Measurements from ENCODE around the gene SMIM38.
A peak's percentile ranks its signal among the peaks of the same experiment; 100 is the strongest.

SMIM38 gene

DNA sequence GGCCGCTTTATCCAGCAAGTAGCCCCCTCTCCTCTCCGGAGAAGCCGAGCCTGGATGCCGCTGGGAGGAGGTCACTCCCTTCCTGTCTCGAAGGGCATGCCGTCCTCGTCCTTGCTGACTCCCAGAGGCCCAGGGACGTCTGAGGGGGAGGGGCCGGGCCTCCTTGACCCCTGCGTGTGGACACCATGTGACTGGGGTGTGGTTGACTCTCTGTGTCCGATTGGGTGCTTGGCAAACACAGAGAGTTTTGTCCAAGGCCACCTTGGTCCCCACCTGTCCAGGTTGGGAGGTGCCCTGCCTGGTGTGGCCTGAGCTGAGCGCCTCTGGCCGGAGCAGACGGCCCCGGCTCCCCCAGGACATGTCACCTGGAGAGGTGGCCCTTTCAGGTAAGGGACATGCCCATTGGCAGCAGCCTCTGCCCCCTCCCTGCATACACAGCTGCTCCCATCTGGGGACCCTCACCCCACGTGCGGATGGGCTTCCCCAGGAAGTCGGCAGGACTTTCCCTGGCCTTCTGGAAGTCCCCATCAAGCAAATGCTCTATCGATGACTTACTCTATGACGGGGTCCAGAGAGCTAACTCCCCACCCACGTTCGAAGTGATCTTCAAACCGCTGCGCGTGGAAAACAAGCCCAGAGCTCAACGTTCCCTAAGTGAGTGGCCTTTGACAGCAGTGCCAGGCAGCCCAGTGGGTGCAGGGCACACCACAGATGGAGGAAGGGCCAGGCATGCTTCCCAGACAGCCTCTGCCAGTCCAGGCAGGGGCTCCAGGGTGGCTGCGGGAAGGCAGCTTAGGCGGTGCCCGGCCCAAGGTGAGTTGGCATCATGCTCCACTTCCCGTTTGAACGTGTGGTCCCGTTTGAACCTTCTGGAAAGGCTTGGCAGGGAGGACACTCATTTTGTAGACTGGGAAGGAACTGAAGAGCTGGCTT, at the start of gene SMIM38:
SMIM38 (plus strand) TSS at position 634 of the 933 bp plus-strand sequence. CDS start 1,912 bp downstream, outside the sequence.
- no peak for DNase-seq

DNA sequence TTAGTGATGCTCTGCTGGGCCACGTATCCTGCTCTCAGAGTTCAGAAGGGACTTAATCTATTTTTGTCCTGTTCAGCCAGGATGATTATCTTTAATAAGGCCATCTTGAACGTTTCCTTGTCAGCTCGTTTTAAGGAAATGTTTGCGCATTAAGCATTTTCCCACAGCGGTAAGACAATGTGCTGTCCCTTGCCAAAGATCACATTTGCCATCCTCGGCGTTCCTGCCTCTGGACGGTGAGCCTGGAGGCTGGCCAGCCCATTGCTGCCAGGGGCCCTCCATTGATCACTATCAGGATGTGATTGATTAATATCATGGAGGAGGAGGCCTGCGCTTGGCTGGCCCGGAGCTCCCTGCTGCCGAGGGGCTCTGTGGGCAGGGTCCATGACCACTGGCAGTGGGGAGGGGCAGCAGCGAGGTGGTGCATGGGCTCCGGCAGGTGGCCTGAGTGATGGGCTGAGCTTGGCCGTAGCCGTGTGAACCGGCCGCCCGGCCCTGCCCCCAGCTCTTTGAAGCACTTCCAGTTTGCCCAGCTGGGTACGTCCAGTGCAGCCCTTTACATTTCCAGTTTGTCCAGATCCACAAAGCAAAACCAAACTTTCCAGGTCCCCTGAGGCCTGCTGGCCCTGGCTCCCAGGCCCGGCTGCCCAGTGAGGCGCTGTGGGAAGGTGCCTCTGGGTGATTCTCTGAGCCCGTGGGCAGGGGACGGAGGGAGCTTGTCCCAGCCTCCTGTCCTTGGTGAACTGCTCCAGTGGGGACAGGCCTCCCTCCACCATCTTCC, 49.5 kb upstream of the SMIM38 start:
- no peak for DNase-seq

DNA sequence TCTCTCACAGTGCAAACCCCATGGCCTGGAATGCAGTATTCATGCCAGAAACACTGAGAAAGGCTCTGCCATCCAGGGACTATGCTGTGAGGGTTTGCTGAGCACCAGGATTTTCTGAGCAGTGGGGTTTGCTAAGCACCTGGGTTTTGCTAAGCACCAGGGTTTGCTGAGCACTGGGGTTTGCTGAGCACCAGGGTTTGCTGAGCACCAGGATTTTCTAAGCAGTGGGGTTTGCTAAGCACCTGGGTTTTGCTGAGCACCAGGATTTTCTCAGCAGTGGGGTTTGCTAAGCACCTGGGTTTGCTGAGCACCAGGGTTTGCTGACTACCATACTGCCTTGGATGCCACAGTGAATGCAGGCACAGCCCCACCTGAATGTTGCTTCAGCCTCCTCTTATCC, 48.3 kb upstream of the SMIM38 start:
- no peak for DNase-seq

DNA sequence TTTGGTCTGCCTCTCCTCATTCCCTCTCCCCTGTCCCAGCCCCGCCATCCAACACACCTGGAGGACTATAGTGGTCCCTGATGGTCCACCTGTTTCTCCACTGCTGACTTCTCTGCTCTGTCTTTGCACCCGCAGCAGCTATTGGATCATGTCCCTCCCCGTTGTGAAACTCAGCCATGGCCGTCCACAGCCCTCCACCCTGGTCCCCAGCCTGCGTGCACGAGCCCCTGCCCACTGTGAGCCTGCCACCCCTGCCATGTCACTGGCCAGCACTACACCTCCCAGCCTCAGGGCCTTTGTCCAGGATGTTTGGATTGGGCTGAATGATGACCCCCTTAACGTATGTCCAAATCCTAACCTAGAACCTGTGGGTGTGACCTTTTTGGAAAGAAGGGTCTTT, 47.7 kb upstream of the SMIM38 start:
- DNase-seq: no peak

DNA sequence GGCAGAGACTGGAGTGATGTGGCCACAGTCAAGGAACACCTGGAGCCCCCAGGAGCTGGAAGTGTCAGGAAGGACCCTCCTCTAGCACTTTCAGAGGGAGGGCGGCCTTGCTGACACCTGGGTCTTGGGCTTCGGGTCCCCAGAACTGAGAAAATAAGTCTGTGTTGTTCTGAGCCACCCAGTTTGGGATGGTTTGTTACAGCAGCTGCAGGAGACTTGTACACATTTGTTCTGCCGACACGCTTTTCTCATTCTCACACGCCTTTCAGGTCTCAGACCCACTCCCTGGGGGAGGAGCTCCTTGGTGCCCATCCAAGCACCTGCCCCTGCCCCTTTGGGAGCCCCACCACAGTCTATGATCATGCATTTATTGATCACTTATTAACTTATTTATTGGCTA, 47.2 kb upstream of the SMIM38 start:
- DNase-seq: no peak

DNA sequence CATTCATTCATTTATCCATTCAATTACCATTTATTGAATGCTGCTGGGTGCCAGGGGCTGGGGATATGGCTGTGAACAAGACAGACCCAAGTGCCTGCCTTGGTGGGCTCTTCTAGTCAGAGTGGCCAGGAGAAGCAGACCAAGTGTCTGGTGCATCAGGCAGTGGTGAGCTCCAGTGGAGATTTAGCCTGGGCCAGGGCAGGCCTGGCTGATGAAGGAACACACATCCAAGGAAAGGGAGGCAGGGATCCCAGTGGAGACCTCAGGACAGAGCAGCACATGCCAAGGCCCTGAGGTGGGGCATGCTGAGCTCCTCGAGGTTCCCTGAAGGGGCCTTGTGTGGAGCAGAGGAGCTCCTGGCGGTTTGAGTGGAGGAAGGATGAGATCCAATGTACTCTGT, 46.6 kb upstream of the SMIM38 start:
- DNase-seq: no peak

DNA sequence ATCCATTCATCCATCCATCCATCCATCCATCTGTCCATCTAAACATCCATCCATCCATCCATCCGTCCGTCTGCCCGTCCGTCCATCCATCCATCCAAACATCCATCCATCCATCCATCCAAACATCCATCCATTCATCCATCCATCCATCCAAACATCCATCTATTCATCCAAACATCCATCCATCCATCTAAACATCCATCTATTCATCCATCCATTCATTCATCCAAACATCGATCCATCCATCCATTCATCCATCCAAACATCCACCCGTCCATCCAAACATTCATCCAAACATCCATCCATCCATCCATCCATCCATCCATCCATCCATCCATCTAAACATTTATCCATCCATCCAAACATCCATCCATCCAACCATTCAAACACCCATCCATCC, 45.3 kb upstream of the SMIM38 start:
- DNase-seq: no peak

DNA sequence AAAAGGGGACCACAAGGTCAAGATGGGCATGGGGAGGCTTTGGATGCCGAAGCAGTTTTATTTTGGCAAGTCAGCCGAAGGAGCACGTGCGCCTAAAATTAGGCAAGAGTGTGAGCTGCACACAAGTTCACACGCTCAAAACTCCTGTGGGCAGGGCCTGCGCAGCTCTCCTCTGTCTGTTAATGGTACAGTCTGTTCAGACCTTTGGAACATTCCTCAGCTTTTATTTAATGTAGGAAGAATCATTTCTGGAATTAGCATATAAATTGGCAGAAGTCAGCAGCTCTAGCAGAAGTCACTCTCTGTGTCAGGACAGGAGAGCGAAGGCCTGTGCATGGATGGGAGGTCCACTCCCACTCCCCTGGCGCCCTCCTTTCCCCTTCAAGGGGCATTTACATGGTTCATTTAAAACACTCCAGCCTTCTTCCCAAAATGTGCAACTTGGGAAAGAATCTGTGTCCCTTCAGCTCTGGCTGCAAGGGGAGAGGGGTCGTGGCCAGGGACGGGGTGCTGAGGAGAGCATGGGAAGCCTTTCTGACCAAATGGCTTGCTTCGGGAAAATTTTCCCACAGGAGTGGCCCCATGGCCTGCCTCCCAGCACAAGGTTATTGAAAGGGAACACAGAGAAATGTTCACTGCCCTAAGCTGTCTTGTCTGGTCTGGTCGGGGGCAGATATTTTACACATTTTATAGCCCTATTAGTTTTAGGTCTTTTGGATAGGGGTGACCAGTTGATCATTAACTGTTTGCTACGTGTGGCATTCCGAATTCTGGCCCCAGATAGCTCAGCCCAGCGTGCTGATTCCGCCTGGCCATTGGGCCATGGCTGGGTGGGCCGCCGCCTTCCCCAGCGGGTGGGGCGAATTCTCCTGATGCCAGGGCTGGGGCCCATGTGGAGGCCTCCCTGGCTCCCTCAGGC, 43.9 kb upstream of the SMIM38 start:
- no peak for DNase-seq

DNA sequence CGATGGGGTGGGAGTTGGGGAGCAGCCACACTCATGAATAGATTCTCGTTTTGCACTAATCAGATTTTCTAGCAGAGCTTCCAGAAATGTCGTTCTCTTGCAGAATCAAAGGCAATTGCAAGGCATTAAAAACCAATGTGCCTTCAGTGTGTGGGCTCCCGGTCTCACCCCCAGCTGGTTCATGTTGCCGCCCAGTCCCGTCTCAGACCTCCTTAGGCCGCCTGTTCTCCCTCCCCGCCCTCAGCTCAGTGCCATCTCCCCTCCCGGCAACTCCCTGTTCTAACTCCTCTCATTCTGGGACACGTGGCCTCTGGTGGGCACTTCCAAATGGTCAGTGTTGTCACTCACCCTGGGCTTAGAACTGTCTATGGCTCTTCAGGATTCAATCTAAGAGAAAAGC, 42.5 kb upstream of the SMIM38 start:
- no peak for DNase-seq

DNA sequence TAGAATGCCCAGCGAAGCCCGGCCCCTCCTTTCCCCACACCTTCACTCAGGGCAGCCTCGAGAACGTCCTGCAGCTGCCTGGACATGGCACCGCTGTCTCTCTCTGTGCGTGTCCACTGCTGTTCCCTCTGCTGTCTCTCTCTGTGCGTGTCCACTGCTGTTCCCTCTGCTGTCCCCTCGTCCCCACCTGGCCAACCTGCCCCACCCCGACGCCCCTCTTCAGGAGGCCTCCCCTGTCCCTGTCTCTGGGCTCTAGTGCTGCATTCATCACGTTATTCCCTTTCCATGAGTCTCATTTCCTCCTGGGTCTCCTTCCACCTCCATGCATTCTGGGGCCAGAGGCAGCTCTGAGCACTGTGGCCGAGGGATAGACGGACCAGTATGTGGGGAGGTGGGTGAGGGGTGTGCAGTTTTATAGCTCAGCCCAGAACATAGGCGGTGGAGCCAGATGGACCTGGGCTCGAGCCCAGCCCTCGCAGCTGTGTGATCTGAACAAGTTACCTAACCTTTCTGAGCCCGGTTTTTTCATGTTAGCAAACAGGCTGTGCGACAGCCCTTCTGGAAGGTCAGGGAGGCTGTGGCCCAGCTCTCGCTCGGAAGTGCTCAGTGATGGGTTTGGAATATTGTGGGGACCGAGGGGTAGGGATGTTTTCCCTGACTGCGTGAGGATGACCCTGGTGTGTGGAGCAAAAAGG, 41.9 kb upstream of the SMIM38 start:
- no peak for DNase-seq

DNA sequence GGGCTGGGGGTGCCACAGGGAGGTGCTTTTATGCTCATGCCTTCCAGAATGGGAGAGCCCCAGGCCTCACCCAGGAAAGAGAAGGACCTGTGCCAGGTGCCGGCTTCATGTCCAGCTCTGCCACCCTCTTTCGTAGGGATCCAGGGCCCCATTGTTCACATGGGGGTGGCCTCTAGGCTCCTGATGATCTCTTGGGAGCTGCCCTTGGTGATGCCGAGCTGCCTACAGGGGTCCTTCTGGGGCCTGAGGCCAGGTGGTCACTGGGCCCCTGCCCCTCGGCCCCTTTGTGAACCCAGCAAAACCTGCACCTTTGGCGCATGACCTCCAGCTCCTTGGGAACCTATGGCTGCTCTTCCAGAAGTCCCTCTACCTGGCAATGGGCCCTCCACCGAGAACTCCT, 41.4 kb upstream of the SMIM38 start:
- no peak for DNase-seq

DNA sequence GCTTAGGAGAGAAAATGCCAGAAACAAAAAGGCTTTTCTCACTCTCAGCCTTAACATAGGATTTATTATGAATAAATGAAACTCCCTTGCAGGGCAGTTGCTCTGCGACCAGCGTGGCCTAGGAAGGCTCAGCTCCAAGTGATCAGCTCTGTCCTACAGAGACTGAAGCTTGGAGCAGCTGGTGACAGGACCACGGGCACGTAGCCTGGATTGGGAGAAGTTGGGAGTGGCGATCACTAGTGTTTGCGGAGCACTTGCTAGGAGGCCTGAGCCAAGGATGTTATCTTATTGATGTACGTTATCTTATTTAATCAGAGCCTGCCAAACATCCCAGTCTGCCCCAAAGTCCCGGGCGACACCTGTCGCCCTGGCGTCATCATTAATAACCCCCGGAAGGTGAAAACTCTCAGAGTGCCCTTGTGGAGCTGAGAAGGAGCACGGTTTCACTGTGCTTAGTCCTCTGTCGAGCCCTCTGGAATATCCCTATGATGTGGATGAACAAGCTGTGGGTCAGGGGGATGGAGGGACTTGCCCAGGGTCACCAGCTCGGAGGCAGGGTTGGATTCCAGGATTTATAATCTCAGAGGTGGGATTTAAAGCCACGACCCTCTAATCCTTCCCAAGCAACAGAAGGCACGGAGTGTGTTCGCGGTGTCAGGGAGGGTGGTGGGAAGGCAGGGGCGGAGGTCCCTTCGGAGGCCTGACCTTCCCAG, 40.8 kb upstream of the SMIM38 start:
- DNase-seq: no peak

DNA sequence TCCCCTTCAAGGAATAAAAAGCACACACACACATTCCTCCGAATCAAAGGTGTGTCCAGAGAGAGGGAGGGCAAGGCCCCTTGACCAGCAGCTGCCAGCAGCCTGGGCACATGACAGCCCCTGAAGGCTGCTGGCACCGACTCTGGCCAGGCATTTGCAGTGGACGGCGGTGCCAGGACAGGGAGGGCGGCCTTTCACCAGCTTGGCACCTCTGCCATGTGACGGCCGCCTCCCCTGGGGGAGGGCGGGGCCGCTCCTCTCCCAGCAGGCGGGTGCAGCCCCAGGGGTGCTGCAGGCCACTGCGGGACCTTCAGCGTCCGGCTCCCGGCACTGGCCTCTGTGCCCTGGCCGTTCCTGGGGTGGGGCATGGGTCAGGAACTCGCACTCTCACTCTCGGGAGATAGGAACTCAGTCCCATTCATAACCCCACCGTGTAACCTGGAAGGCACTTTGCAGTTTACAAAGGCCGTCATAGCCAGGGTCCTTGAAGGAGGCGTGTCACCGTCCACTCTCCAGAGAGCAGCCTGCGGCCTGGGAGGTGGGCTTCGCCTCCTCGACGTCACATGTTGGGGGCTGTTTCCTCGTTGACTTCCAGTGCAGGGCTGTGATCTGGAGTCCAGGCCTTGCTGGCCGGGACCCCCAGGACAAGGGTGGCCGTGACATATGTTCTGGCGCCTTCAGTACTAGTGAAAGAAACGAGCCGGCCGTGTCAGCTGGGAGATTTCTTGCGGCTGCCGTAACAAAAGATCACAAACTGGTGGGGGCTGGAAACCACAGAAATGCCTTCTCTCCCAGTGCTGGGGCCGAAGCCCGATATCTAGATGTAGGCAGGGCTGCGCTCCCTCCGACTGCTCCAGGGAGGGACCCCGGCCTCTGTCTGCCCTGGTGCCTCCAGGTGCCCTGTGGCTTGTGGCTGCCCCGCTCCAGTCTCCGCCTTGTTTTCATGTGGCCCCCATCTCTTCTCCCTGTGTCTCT, 39.9 kb upstream of the SMIM38 start:
- no peak for DNase-seq

DNA sequence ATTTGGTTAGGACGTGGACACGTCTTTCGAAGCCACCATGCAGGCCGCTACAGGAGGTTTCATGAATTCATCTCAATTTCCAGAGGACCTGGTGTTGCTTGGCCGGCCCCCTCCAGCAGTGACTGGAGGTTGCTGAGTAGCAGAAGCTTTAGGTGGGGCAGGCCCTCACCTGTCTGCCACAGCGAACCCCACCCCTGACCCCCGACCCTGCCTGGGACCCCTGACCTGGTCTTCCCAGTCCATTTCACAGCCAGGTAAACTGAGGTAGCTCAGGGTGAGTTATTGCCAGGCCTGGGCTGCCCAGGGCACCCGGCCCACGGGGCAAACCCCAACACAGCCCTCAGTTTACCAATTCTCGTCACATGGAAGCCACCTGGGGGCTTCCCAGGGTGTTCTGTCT, 39.1 kb upstream of the SMIM38 start:
- DNase-seq: no peak

DNA sequence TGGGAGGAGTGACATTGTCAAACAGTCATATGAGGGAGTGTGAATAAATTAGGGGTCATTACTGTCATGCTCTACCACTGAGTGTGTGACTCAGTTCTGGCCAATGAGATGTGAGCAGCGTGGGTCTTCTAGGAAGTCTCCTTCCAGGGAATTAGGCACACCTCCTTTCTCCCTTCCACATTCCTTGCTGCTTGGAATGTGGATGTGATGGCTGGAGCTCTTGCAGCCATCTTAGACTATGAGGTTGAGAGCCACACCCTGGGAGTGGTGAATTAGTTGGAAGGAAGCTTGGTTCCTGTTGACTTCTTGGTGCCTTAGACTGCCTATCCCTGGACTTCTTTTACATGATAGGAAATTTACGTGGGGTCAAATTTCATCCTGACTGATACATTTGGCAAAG, 36.5 kb upstream of the SMIM38 start:
- no peak for DNase-seq

DNA sequence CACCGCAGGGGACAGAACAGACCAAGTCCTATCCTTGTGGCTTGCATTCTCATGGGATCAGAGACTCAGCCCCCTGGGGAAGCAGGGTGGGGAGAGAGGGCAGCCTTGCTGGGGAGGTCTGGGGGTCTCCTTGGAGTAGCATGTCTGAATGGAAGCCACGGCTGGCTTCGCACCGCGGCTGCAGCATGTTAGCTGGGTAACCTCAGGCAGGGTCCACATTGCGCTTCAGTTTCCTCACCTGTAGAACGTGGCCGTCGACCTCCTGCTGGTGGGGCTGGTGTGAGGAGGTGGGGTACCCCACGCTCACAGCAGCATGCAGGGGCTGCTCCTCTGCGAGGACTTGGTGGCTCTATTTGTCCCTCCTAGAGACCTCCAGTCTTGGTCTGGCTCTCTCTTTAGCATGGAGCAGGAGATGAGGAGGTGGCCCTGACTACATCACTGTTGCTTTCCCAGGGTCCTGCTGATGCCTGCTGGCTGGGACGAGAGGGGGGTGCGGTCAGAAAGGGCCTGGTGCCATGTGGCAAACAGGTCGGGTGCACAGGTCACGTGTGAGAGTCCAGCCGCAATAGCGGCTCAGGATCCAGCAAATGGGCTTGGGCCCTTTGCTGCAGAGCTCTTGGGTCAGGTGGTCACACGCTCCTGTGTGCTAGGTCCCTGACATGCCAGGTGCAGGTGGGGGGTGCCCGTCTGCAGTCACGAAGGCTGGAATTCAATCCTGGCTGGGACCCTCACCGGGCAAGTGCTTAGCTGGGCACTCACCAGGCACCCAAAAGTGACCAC, 35.4 kb upstream of the SMIM38 start:
- DNase-seq: no peak

DNA sequence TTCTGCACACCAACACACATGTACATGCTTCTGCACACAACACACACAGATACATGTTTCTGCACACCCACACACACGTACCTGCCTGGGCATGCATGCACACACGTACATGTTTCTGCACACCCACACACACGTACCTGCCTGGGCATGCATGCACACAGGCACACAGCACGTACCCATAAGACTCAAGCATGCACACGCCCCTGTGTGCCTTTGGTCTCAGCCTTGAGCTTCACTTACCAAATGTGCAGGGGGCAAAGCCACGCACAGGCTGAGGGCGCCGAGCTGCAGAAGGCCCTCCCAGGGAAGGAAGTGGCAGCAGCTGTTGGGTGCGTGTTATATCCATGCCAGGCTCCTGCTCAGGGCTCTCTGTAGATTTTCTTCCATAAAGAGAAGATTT, 34.7 kb upstream of the SMIM38 start:
- no peak for DNase-seq

DNA sequence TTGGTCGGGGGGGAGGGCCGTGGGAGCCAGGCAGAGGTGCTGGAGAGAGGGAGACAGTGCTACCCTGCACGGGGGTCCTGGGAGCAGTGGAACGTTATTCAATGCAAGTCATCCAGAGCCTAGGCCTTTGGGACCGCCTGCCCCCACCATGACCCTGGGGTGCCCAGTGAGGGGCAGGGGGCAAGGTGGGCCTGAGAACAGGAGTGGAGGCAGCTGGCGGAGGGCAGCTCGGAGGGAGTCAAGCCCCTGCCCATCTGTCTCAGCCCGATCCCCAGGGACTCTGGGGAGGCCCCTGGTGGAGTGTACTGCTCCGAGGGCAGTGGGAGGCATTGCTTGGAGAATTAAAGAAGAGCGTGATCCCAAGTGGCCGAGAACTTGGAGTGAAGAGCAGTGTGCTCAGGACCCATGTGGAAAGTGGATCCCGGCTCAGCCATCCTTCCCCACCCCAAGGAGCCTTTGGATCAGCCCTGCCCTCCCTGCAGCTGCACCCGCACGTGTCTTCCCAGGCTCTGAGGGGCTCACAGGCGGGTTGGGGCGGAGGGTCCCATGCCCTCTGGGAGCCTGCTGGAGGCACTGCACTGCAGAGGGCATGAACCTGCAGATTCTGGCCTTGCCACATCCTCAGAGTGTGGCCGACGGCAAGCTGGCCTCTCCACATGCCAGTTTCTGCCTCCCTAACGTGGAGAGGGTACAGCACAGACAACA, 34.0 kb upstream of the SMIM38 start:
- DNase-seq: no peak

DNA sequence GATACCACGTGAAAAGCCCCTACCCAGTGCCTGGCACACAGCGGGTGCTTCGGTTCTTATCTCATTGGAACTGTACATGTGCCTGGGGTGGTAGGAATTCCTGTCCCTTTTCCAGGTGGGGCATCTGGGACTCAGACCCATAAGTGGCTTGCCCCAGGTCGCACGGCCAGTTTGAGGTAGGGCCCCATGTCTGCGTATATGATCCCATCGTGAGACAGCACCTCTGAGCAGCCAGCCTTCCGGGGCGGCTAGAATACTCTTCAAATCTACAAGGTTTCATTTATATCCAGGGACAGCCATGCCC, 33.5 kb upstream of the SMIM38 start:
- peak; percentile 13 for DNase-seq

Measured in activated CD4-positive, CD25-positive, alpha-beta regulatory T cell treated with anti-CD3 and anti-CD28 coated beads, Interleukin-2, amount 50 U/mL, for 72 hours (primary cell).